GM19351 (cell line): ENCODE results near the gene IQGAP1.
"Not testable (repeated sequence)": the region's sequence is repeated elsewhere in the genome, so short reads cannot be mapped to it uniquely, and the experiment has no call there.

Experiments
- ATAC-seq: cut with Tn5 transposase; IDR thresholded peaks from one replicate; pipeline ENCODE4 v1.9.1; 2021; ENCODE audit warnings: mild to moderate bottlenecking, moderate library complexity; ENCODE audit not compliant: unreplicated experiment

The IQGAP1 gene

GRCh38 chr15:90387534-90388461 is at the start of gene IQGAP1:
Gene IQGAP1, plus strand, starts transcription at chr15:90388242. Its CDS starts 100 bp downstream, at chr15:90388342.
- ATAC-seq: peak; percentile 95

GRCh38 chr15:90338532-90338931 is 49.5 kb upstream of the IQGAP1 start:
- no peak for ATAC-seq

GRCh38 chr15:90340345-90340744 is 47.7 kb upstream of the IQGAP1 start:
- no peak for ATAC-seq

GRCh38 chr15:90343302-90343790 is 44.7 kb upstream of the IQGAP1 start:
- ATAC-seq: no peak

GRCh38 chr15:90344662-90345061 is 43.4 kb upstream of the IQGAP1 start:
- ATAC-seq: no peak

- ATAC-seq: no peak
Measured at GRCh38 chr15:90345857-90346256, 42.2 kb upstream of the IQGAP1 start.

GRCh38 chr15:90347431-90348065 is 40.5 kb upstream of the IQGAP1 start:
- ATAC-seq: not testable (repeated sequence)

GRCh38 chr15:90348456-90348855 is 39.6 kb upstream of the IQGAP1 start:
- ATAC-seq: no peak

GRCh38 chr15:90349072-90349471 is 39.0 kb upstream of the IQGAP1 start:
- ATAC-seq: no peak

GRCh38 chr15:90349821-90350220 is 38.2 kb upstream of the IQGAP1 start:
- no peak for ATAC-seq

GRCh38 chr15:90351479-90352106 is 36.4 kb upstream of the IQGAP1 start:
- peak; percentile 8 for ATAC-seq

- peak; percentile 99 for ATAC-seq
Measured at GRCh38 chr15:90352107-90352893, 35.7 kb upstream of the IQGAP1 start, which contains the start of gene ZNF774. Gene ZNF774, plus strand, starts transcription at chr15:90352284. Its CDS starts 2,377 bp downstream, at chr15:90354661.

GRCh38 chr15:90354986-90355385 is 33.1 kb upstream of the IQGAP1 start:
- ATAC-seq: no peak

GRCh38 chr15:90358124-90359033 is 29.7 kb upstream of the IQGAP1 start:
- ATAC-seq: no peak

- no peak for ATAC-seq
Measured at GRCh38 chr15:90360746-90361145, 27.3 kb upstream of the IQGAP1 start.

GRCh38 chr15:90362936-90363212 is 25.2 kb upstream of the IQGAP1 start:
- no peak for ATAC-seq

GRCh38 chr15:90364251-90364650 is 23.8 kb upstream of the IQGAP1 start:
- ATAC-seq: no peak

- no peak for ATAC-seq
Measured at GRCh38 chr15:90365414-90366055, 22.5 kb upstream of the IQGAP1 start.

GRCh38 chr15:90367576-90367975 is 20.5 kb upstream of the IQGAP1 start:
- no peak for ATAC-seq
